ENCODE measurements around the gene CDC37L1. TPM values are rescaled to one million over a fixed set of nuclear protein-coding genes. Genes with fewer than 3 reads are reported as not detected.

The CDC37L1 gene
- total and polyA plus RNA-seq, 9 of the 15 experiments (the other 6 are each of a cell fraction or from before 2014, with no cell fraction given), result 1.5 to 7.9 (median 6.0) TPM

DNA sequence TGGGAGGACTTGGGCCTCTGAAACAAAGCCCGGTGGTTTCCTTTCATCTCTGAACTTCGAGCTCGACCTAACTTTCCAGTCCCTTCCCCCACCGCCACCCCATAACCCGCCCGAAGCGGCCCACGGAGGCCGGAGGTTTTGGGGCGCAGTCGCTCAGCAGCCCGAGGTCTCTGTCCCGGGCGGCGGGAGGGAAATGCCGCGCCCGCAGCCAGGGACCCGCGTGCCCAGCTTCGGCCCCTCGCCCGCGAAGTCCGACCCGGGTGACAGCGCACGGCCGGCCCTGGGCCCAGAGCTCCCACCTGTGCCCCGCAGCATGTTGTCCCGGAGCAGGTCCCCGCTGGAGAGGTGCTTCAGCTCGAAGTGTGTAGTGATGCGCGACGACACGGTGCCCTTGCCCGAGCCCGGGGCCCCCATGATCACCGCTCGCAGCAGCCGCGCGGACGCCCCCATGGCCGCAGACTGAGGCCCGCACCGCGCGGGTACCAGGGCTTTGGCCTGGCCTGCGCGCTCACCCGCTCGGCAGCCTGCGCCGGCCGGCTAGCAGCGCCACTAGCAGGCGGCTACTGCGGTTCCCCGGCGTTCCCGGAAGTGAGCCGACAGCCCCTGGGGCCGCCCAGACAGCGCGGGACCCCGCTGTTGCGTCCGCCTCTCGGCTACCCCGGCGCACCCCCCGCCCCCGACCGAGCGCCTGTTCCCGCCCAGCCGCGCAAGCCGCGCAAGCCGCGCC lies 61.4 kb downstream of the CDC37L1 start, which contains the start of gene AK3 (continued):
- no peak for TF ChIP-seq MED1 (CRISPR knock-in tag; IDR thresholded peaks at IDR 0.05; ENCODE audit: borderline replicate concordance)
- TF ChIP-seq ZNF354B (CRISPR knock-in tag; IDR thresholded peaks at IDR 0.05), result no peak
- no peak for TF ChIP-seq KHSRP (IDR thresholded peaks at IDR 0.05)
- TF ChIP-seq, protein P1, sequence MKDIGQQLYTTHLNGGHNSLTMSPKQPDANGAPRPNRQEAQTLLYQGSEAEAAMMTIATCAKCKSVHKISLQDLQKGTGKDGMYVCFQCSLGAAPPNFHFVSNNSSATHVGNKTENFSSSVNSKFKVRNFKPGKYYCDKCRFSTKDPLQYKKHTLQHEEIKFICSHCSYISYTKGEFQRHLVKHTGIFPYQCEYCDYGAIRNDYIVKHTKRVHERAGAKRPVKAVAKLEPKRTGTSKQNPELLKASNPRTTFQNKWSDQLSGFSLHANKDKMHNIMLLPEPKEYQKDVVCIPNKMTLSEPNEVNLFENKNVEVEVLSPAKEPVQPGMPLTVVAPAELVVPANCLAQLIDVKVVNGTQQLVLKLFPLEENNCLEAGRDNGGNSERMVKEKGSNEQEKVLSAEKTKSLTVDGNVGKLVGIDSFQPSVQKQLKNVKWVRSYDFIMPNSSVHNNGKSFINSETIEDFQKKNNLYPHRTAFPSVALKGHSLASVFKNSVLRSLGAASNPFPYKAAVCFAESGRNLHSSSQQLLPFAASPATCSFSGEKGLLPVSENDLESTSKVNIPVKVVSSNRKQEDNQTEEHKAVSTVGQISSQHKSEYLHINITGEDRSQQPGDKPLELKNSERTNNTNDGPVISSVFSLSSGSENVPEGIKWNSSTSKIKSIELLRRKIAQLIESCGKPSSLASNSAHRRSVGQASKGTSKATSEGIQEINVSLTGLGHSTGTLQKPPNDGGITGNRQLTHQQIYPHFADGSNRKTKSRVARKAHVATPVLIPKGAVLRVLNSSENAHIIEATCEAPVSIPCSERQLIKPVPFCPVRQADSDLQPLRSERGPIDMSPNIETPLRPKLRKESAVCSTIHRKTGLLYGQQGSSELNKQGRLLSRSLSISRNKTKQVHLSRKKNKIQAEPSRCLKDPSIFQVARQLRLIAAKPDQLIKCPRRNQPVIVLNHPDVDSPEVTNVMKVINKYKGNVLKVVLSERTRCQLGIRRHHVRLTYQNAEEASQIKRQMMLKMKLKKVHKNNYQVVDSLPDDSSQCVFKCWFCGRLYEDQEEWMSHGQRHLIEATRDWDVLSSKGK (CRISPR knock-in tag; IDR thresholded peaks at IDR 0.05), result no peak
- TF ChIP-seq ZNF431 (CRISPR knock-in tag; IDR thresholded peaks at IDR 0.05), result 0 out of 2 replicates have a peak, but pooled peaks have one; percentile 48
- TF ChIP-seq ARNT (IDR thresholded peaks at IDR 0.05), result no peak
- TF ChIP-seq, protein P2, sequence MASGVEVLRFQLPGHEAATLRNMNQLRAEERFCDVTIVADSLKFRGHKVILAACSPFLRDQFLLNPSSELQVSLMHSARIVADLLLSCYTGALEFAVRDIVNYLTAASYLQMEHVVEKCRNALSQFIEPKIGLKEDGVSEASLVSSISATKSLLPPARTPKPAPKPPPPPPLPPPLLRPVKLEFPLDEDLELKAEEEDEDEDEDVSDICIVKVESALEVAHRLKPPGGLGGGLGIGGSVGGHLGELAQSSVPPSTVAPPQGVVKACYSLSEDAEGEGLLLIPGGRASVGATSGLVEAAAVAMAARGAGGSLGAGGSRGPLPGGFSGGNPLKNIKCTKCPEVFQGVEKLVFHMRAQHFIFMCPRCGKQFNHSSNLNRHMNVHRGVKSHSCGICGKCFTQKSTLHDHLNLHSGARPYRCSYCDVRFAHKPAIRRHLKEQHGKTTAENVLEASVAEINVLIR (CRISPR knock-in tag; IDR thresholded peaks at IDR 0.05), result no peak
- no peak for TF ChIP-seq RBBP5 (IDR thresholded peaks at IDR 0.05; ENCODE audit: borderline replicate concordance, insufficient read depth, low read length, poor library complexity, severe bottlenecking)
- no peak for TF ChIP-seq BACH1 (tag; IDR thresholded peaks at IDR 0.05)
- no peak for TF ChIP-seq PCBP2 (IDR thresholded peaks at IDR 0.05; ENCODE audit: low read depth, low read length, poor library complexity, severe bottlenecking)
- TF ChIP-seq, protein P3, sequence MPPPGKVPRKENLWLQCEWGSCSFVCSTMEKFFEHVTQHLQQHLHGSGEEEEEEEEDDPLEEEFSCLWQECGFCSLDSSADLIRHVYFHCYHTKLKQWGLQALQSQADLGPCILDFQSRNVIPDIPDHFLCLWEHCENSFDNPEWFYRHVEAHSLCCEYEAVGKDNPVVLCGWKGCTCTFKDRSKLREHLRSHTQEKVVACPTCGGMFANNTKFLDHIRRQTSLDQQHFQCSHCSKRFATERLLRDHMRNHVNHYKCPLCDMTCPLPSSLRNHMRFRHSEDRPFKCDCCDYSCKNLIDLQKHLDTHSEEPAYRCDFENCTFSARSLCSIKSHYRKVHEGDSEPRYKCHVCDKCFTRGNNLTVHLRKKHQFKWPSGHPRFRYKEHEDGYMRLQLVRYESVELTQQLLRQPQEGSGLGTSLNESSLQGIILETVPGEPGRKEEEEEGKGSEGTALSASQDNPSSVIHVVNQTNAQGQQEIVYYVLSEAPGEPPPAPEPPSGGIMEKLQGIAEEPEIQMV (tag; conservative IDR thresholded peaks at IDR 0.05; ENCODE audit: low read depth), result no peak
- TF ChIP-seq MYC (IDR thresholded peaks at IDR 0.05; ENCODE audit: low read depth, low read length), result peak; percentile 72; the same call in 1 of the 2 replicates
- TF ChIP-seq MYC (CRISPR knock-in tag; IDR thresholded peaks at IDR 0.05; ENCODE audit: borderline replicate concordance, low read depth), result no peak
- TF ChIP-seq RCOR1 (IDR thresholded peaks at IDR 0.05; ENCODE audit: borderline replicate concordance in 1 of 2, low read depth in 2 of 2, low read length in 2 of 2), result no peak
- TF ChIP-seq GTF2A2 (tag; IDR thresholded peaks at IDR 0.05), result no peak
- TF ChIP-seq MCM3 (IDR thresholded peaks at IDR 0.05), result no peak
- TF ChIP-seq POLR2B (IDR thresholded peaks at IDR 0.05; ENCODE audit: low read depth, partially characterized antibody), result no peak
- no peak for TF ChIP-seq SLC30A9 (CRISPR knock-in tag; IDR thresholded peaks at IDR 0.05)
- no peak for TF ChIP-seq RUNX1 (IDR thresholded peaks at IDR 0.05; ENCODE audit: low read depth)
- peak; percentile 69 for TF ChIP-seq SMAD4 (CRISPR knock-in tag; conservative IDR thresholded peaks at IDR 0.05)
- no peak for TF ChIP-seq ZFP30 (CRISPR knock-in tag; IDR thresholded peaks at IDR 0.05; ENCODE audit: borderline replicate concordance)
